Limb (tissue), 2 donors: ENCODE measurements around the gene ALDOB.
"Not testable (repeated sequence)": the region's sequence is repeated elsewhere in the genome, so short reads cannot be mapped to it uniquely, and the experiment has no call there.

ENCODE experiments used
- DNase-seq, 2 donors: peaks; one replicate each; pipeline ENCODE4 v3.0.0-alpha.2; 2016; ENCODE audit errors: extremely low spot score in 2 of 2

The ALDOB gene

GRCh38 chr9:101384873-101385536 is 50.6 kb downstream of the ALDOB start, which contains the start of gene BAAT:
Gene BAAT (minus strand): TSS chr9:101385006. CDS start chr9:101371404, 13,602 bp downstream.
- DNase-seq: not testable (repeated sequence)

GRCh38 chr9:101383361-101383760 is 52.2 kb downstream of the ALDOB start:
- DNase-seq: no peak

GRCh38 chr9:101381833-101382342 is 53.7 kb downstream of the ALDOB start:
- DNase-seq: no peak

GRCh38 chr9:101381118-101381517 is 54.5 kb downstream of the ALDOB start:
- no peak for DNase-seq

- no peak for DNase-seq
Observed at GRCh38 chr9:101380295-101380694, 55.3 kb downstream of the ALDOB start.

GRCh38 chr9:101376111-101376848 is 59.3 kb downstream of the ALDOB start:
- no peak for DNase-seq

- DNase-seq: no peak
Observed at GRCh38 chr9:101375546-101375945, 60.0 kb downstream of the ALDOB start.

- no peak for DNase-seq
Observed at GRCh38 chr9:101372327-101373118, 63.1 kb downstream of the ALDOB start.

GRCh38 chr9:101371813-101372212 is 63.8 kb downstream of the ALDOB start:
- no peak for DNase-seq
